ENCODE measurements around the gene PRTN3.
"Not testable (repeated sequence)": the region's sequence is repeated elsewhere in the genome, so short reads cannot be mapped to it uniquely, and the experiment has no call there.

The PRTN3 gene

GRCh38 chr19:889662-890295 is 49.0 kb downstream of the PRTN3 start:
- Histone ChIP-seq H3K4me1 (ENCODE audit: insufficient read depth, insufficient read length) (peaks cover 5% of the 10 kb centered on the region), H3K27me3 (ENCODE audit: insufficient read depth, insufficient read length) (no peaks in the 10 kb centered on the region), H3K4me3 (ENCODE audit: insufficient read length, low read depth) (no peak overlapping the region), H3K36me3 (ENCODE audit: insufficient read depth, insufficient read length, low read length) (peaks cover 60% of the 10 kb centered on the region), H3K9me3 (ENCODE audit: insufficient read depth, low read length) (no peaks in the 10 kb centered on the region), H3K9ac (ENCODE audit: insufficient read length, low read depth) (no peak overlapping the region)
- TF ChIP-seq SUZ12 (IDR thresholded peaks at IDR 0.05; ENCODE audit: extremely low read depth, insufficient read depth, insufficient read length) (no peak), YY1 (IDR thresholded peaks at IDR 0.05; ENCODE audit: insufficient read depth, insufficient read length) (no peak), ZNF274 (IDR thresholded peaks at IDR 0.05; ENCODE audit: low read depth, low read length) (no peak)
- DNase-seq (ENCODE audit: low read depth, low spot score): no peak

- Histone ChIP-seq H3K27me3 (ENCODE audit: insufficient read depth, insufficient read length) (no peaks in the 10 kb centered on the region), H3K36me3 (ENCODE audit: insufficient read depth, insufficient read length, low read length) (peaks cover 50% of the 10 kb centered on the region), H3K4me1 (ENCODE audit: insufficient read depth, insufficient read length) (peaks cover 6% of the 10 kb centered on the region), H3K4me3 (ENCODE audit: insufficient read length, low read depth) (no peak overlapping the region), H3K9me3 (ENCODE audit: insufficient read depth, low read length) (no peaks in the 10 kb centered on the region), H3K9ac (ENCODE audit: insufficient read length, low read depth) (no peak overlapping the region)
- TF ChIP-seq ZNF274 (IDR thresholded peaks at IDR 0.05; ENCODE audit: low read depth, low read length) (no peak), SUZ12 (IDR thresholded peaks at IDR 0.05; ENCODE audit: extremely low read depth, insufficient read depth, insufficient read length) (no peak), YY1 (IDR thresholded peaks at IDR 0.05; ENCODE audit: insufficient read depth, insufficient read length) (no peak)
- DNase-seq (ENCODE audit: low read depth, low spot score): no peak
Observed at GRCh38 chr19:890831-891230, 50.0 kb downstream of the PRTN3 start.

GRCh38 chr19:891421-892200 is 50.8 kb downstream of the PRTN3 start:
- not testable (repeated sequence) for H3K9me3 ChIP-seq (ENCODE audit: insufficient read depth, low read length); H3K4me1 ChIP-seq (ENCODE audit: insufficient read depth, insufficient read length); H3K27me3 ChIP-seq (ENCODE audit: insufficient read depth, insufficient read length); DNase-seq (ENCODE audit: low read depth, low spot score)
- Histone ChIP-seq H3K4me3 (ENCODE audit: insufficient read length, low read depth) (peak overlapping the region; percentile 86), H3K36me3 (ENCODE audit: insufficient read depth, insufficient read length, low read length) (peaks cover 49% of the 10 kb centered on the region), H3K9ac (ENCODE audit: insufficient read length, low read depth) (peak overlapping the region; percentile 54)

GRCh38 chr19:892243-892893 is 51.6 kb downstream of the PRTN3 start:
- TF ChIP-seq SUZ12 (IDR thresholded peaks at IDR 0.05; ENCODE audit: extremely low read depth, insufficient read depth, insufficient read length) (no peak), ZNF274 (IDR thresholded peaks at IDR 0.05; ENCODE audit: low read depth, low read length) (no peak), YY1 (IDR thresholded peaks at IDR 0.05; ENCODE audit: insufficient read depth, insufficient read length) (no peak)
- peak overlapping the region; percentile 54 for H3K9ac ChIP-seq (ENCODE audit: insufficient read length, low read depth)

GRCh38 chr19:892894-893689 is 52.3 kb downstream of the PRTN3 start, which contains the start of the genes MED16 and RNU6-9:
Gene MED16 (minus strand): TSS chr19:893187. CDS start chr19:891131, 2,056 bp downstream.
Gene RNU6-9 (plus strand): TSS chr19:893484.
- Histone ChIP-seq H3K36me3 (ENCODE audit: insufficient read depth, insufficient read length, low read length) (peaks cover 49% of the 10 kb centered on the region), H3K4me3 (ENCODE audit: insufficient read length, low read depth) (peak within 1 kb of the TSS; percentile 86), H3K4me1 (ENCODE audit: insufficient read depth, insufficient read length) (peaks cover 6% of the 10 kb centered on the region), H3K27me3 (ENCODE audit: insufficient read depth, insufficient read length) (no peaks in the 10 kb centered on the region), H3K9ac (ENCODE audit: insufficient read length, low read depth) (peak within 1 kb of the TSS; percentile 95), H3K9me3 (ENCODE audit: insufficient read depth, low read length) (no peaks in the 10 kb centered on the region)
- peak; percentile 91 for DNase-seq (ENCODE audit: low read depth, low spot score)
- TF ChIP-seq ZNF274 (IDR thresholded peaks at IDR 0.05; ENCODE audit: low read depth, low read length) (no peak), SUZ12 (IDR thresholded peaks at IDR 0.05; ENCODE audit: extremely low read depth, insufficient read depth, insufficient read length) (no peak), YY1 (IDR thresholded peaks at IDR 0.05; ENCODE audit: insufficient read depth, insufficient read length) (peak; percentile 59)

More at GRCh38 chr19:892243-892893, 51.6 kb downstream of the PRTN3 start:
- H3K36me3 ChIP-seq (ENCODE audit: insufficient read depth, insufficient read length, low read length): peaks cover 50% of the 10 kb centered on the region
- no peak for DNase-seq (ENCODE audit: low read depth, low spot score)
- peaks cover 6% of the 10 kb centered on the region for H3K4me1 ChIP-seq (ENCODE audit: insufficient read depth, insufficient read length)
- H3K27me3 ChIP-seq (ENCODE audit: insufficient read depth, insufficient read length): no peaks in the 10 kb centered on the region
- H3K4me3 ChIP-seq (ENCODE audit: insufficient read length, low read depth): peak overlapping the region; percentile 86
- no peaks in the 10 kb centered on the region for H3K9me3 ChIP-seq (ENCODE audit: insufficient read depth, low read length)

GRCh38 chr19:896434-896833 is 55.6 kb downstream of the PRTN3 start:
- DNase-seq (ENCODE audit: low read depth, low spot score): no peak

More at GRCh38 chr19:896434-896833, 55.6 kb downstream of the PRTN3 start:
- H3K36me3 ChIP-seq (ENCODE audit: insufficient read depth, insufficient read length, low read length): peaks cover 42% of the 10 kb centered on the region
- no peak overlapping the region for H3K4me3 ChIP-seq (ENCODE audit: insufficient read length, low read depth)
- no peaks in the 10 kb centered on the region for H3K9me3 ChIP-seq (ENCODE audit: insufficient read depth, low read length)
- peaks cover 17% of the 10 kb centered on the region for H3K4me1 ChIP-seq (ENCODE audit: insufficient read depth, insufficient read length)
- TF ChIP-seq ZNF274 (IDR thresholded peaks at IDR 0.05; ENCODE audit: low read depth, low read length) (no peak), YY1 (IDR thresholded peaks at IDR 0.05; ENCODE audit: insufficient read depth, insufficient read length) (no peak), SUZ12 (IDR thresholded peaks at IDR 0.05; ENCODE audit: extremely low read depth, insufficient read depth, insufficient read length) (no peak)
- no peak overlapping the region for H3K9ac ChIP-seq (ENCODE audit: insufficient read length, low read depth)
- H3K27me3 ChIP-seq (ENCODE audit: insufficient read depth, insufficient read length): no peaks in the 10 kb centered on the region
